ENCODE measurements around the gene AFF3.

- TF ChIP-seq, protein P1, sequence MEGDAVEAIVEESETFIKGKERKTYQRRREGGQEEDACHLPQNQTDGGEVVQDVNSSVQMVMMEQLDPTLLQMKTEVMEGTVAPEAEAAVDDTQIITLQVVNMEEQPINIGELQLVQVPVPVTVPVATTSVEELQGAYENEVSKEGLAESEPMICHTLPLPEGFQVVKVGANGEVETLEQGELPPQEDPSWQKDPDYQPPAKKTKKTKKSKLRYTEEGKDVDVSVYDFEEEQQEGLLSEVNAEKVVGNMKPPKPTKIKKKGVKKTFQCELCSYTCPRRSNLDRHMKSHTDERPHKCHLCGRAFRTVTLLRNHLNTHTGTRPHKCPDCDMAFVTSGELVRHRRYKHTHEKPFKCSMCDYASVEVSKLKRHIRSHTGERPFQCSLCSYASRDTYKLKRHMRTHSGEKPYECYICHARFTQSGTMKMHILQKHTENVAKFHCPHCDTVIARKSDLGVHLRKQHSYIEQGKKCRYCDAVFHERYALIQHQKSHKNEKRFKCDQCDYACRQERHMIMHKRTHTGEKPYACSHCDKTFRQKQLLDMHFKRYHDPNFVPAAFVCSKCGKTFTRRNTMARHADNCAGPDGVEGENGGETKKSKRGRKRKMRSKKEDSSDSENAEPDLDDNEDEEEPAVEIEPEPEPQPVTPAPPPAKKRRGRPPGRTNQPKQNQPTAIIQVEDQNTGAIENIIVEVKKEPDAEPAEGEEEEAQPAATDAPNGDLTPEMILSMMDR (IDR thresholded peaks at IDR 0.05), result no peak
- TF ChIP-seq POLR2A (IDR thresholded peaks at IDR 0.05) (no peak), POLR2AphosphoS5 (IDR thresholded peaks at IDR 0.05) (no peak), EP300 (IDR thresholded peaks at IDR 0.05) (no peak)
These were observed 192.9 kb downstream of the AFF3 start for GRCh38 chr2:99949530-99949929.

Data from stomach (tissue), 4 donors.